HL-60 (cell line): ENCODE data around the gene BHLHE40.

ENCODE experiments used
- GABPA ChIP-seq: IDR thresholded peaks from 2 replicates; pipeline ENCODE4 v1.6.1; 2012; ENCODE audit warnings: low read depth
- POLR2AphosphoS5 ChIP-seq: IDR thresholded peaks from 2 replicates; pipeline ENCODE4 v1.6.1; 2012; ENCODE audit warnings: low read depth
- SPI1 ChIP-seq: IDR thresholded peaks from 2 replicates; pipeline ENCODE4 v1.6.1; 2012; ENCODE audit warnings: low read depth, mild to moderate bottlenecking, borderline replicate concordance
- TF ChIP-seq, protein P1 (sequence below): IDR thresholded peaks from one replicate; pipeline ENCODE4 v1.5.1; 2011; ENCODE audit warnings: low read length, control low read depth, inconsistent platforms; ENCODE audit not compliant: insufficient read depth
- TF ChIP-seq, protein P2 (sequence below): IDR thresholded peaks from 2 replicates; pipeline ENCODE4 v1.6.1; 2012; ENCODE audit warnings: low read depth; ENCODE audit not compliant: insufficient replicate concordance

DNA sequence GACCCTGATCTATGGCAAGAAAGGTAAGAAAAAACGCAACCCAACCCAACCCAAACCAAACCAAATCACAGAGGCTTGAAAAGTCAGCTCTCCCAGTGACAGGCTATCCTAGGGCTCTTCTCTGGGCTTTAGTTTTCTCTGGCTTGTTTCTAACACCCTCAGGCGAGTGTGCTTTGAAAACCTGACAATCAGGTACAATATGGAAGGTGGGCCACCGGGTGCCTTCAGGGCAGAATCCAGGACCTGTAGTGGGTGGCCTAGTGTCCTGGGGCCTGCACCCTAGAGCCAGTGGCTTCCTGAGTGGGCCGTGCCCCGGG, 46.8 kb downstream of the BHLHE40 start:
- TF ChIP-seq, protein P1, sequence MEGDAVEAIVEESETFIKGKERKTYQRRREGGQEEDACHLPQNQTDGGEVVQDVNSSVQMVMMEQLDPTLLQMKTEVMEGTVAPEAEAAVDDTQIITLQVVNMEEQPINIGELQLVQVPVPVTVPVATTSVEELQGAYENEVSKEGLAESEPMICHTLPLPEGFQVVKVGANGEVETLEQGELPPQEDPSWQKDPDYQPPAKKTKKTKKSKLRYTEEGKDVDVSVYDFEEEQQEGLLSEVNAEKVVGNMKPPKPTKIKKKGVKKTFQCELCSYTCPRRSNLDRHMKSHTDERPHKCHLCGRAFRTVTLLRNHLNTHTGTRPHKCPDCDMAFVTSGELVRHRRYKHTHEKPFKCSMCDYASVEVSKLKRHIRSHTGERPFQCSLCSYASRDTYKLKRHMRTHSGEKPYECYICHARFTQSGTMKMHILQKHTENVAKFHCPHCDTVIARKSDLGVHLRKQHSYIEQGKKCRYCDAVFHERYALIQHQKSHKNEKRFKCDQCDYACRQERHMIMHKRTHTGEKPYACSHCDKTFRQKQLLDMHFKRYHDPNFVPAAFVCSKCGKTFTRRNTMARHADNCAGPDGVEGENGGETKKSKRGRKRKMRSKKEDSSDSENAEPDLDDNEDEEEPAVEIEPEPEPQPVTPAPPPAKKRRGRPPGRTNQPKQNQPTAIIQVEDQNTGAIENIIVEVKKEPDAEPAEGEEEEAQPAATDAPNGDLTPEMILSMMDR, result no peak
- TF ChIP-seq POLR2AphosphoS5 (no peak), SPI1 (no peak), GABPA (no peak)
- TF ChIP-seq, protein P2, sequence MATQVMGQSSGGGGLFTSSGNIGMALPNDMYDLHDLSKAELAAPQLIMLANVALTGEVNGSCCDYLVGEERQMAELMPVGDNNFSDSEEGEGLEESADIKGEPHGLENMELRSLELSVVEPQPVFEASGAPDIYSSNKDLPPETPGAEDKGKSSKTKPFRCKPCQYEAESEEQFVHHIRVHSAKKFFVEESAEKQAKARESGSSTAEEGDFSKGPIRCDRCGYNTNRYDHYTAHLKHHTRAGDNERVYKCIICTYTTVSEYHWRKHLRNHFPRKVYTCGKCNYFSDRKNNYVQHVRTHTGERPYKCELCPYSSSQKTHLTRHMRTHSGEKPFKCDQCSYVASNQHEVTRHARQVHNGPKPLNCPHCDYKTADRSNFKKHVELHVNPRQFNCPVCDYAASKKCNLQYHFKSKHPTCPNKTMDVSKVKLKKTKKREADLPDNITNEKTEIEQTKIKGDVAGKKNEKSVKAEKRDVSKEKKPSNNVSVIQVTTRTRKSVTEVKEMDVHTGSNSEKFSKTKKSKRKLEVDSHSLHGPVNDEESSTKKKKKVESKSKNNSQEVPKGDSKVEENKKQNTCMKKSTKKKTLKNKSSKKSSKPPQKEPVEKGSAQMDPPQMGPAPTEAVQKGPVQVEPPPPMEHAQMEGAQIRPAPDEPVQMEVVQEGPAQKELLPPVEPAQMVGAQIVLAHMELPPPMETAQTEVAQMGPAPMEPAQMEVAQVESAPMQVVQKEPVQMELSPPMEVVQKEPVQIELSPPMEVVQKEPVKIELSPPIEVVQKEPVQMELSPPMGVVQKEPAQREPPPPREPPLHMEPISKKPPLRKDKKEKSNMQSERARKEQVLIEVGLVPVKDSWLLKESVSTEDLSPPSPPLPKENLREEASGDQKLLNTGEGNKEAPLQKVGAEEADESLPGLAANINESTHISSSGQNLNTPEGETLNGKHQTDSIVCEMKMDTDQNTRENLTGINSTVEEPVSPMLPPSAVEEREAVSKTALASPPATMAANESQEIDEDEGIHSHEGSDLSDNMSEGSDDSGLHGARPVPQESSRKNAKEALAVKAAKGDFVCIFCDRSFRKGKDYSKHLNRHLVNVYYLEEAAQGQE, result no peak
